ENCODE results near the gene SLC25A22. TPM values are rescaled to one million over a fixed set of nuclear protein-coding genes. Genes with fewer than 3 reads are reported as not detected.

Gene SLC25A22
- polyA plus RNA-seq, 4 donors = 13.1 to 24.3 (median 18.6) TPM

- no peak for DNase-seq (ENCODE audit: low read depth in 4 of 4, low spot score in 2 of 4)
Observed at GRCh38 chr11:808427-809286, 10.6 kb upstream of the SLC25A22 start.

GRCh38 chr11:804599-804964 is 6.5 kb upstream of the SLC25A22 start:
- DNase-seq (ENCODE audit: low read depth in 4 of 4, low spot score in 2 of 4) = no peak

GRCh38 chr11:803770-804598 is 5.9 kb upstream of the SLC25A22 start:
- DNase-seq (ENCODE audit: low read depth in 4 of 4, low spot score in 2 of 4) = no peak

GRCh38 chr11:803467-803742 is 5.3 kb upstream of the SLC25A22 start:
- no peak for DNase-seq (ENCODE audit: low read depth in 4 of 4, low spot score in 2 of 4)

- no peak for DNase-seq (ENCODE audit: low read depth in 4 of 4, low spot score in 2 of 4)
Observed at GRCh38 chr11:802693-803466, 4.8 kb upstream of the SLC25A22 start.

GRCh38 chr11:802018-802617 is 4.0 kb upstream of the SLC25A22 start:
- no peak for DNase-seq (ENCODE audit: low read depth in 4 of 4, low spot score in 2 of 4)

- DNase-seq (ENCODE audit: low read depth in 4 of 4, low spot score in 2 of 4) = no peak
Observed at GRCh38 chr11:801097-801780, 3.2 kb upstream of the SLC25A22 start.

GRCh38 chr11:800473-800872 is 2.4 kb upstream of the SLC25A22 start:
- DNase-seq (ENCODE audit: low read depth in 4 of 4, low spot score in 2 of 4) = no peak

- no peak for DNase-seq (ENCODE audit: low read depth in 4 of 4, low spot score in 2 of 4)
Observed at GRCh38 chr11:799641-800316, 1.7 kb upstream of the SLC25A22 start.

GRCh38 chr11:797296-798092 is 587 bp downstream of the SLC25A22 start:
- DNase-seq (ENCODE audit: low read depth in 4 of 4, low spot score in 2 of 4) = no peak

- no peak for DNase-seq (ENCODE audit: low read depth in 4 of 4, low spot score in 2 of 4)
Observed at GRCh38 chr11:796565-797295, 1.4 kb downstream of the SLC25A22 start.

- DNase-seq (ENCODE audit: low read depth in 4 of 4, low spot score in 2 of 4) = no peak
Observed at GRCh38 chr11:795634-796564, 2.2 kb downstream of the SLC25A22 start.

GRCh38 chr11:794766-795633 is 3.1 kb downstream of the SLC25A22 start:
- DNase-seq (ENCODE audit: low read depth in 4 of 4, low spot score in 2 of 4) = no peak

GRCh38 chr11:794013-794765 is 3.9 kb downstream of the SLC25A22 start:
- DNase-seq (ENCODE audit: low read depth in 4 of 4, low spot score in 2 of 4) = no peak

GRCh38 chr11:793556-793955 is 4.5 kb downstream of the SLC25A22 start:
- DNase-seq (ENCODE audit: low read depth in 4 of 4, low spot score in 2 of 4) = no peak

Data from left renal cortex interstitium (tissue), 4 donors.